ENCODE measurements around the gene THAP4. TPM values are rescaled to one million over a fixed set of nuclear protein-coding genes. Genes with fewer than 3 reads are reported as not detected.

Gene THAP4
- total and polyA plus RNA-seq, 2 of the 13 experiments (the other 11 are each of a cell fraction or from before 2014, with no cell fraction given): 59.7 to 75.7 TPM

DNA sequence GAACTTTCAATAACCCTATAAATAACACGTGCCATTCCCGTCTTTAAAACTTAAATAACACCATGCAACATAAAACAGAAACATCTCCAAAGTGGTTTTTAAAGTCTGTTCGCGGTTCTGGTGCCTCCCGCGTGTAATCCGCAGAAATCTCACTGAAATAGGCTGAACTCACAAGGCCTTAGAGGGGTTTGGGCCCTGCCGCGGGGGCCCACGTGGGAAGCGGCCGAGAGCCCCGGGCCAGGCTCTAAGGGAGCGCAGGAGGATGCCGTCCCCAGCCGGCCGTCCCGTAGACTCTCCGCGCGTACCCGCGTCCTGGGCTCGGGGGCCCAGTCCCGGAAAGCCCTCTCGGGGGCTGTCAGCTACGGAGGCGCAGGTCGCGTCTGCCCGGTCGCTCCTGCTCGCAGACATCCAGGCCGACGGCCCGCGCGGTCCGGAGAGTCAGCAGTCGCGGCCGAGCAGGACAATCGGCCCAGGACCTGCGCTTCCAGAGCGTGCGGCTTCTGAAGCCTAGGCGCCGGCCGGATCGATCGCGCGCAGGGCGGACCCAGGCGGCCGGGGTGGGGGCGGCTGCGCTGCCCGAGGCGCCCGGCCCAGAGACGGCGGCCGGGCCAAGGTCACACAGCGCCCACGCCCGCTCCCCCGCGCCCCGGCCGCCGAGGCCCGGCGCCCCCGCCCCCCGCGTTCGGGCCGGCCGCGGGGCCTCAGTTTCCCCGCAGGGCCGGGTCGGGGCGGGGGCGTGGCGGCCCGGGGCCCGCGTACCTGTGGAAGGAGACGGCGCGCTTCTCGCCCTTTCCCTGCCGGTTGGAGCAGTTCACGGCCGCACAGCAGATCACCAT lies 558 bp downstream of the THAP4 start (continued):
- TF ChIP-seq, protein P1, sequence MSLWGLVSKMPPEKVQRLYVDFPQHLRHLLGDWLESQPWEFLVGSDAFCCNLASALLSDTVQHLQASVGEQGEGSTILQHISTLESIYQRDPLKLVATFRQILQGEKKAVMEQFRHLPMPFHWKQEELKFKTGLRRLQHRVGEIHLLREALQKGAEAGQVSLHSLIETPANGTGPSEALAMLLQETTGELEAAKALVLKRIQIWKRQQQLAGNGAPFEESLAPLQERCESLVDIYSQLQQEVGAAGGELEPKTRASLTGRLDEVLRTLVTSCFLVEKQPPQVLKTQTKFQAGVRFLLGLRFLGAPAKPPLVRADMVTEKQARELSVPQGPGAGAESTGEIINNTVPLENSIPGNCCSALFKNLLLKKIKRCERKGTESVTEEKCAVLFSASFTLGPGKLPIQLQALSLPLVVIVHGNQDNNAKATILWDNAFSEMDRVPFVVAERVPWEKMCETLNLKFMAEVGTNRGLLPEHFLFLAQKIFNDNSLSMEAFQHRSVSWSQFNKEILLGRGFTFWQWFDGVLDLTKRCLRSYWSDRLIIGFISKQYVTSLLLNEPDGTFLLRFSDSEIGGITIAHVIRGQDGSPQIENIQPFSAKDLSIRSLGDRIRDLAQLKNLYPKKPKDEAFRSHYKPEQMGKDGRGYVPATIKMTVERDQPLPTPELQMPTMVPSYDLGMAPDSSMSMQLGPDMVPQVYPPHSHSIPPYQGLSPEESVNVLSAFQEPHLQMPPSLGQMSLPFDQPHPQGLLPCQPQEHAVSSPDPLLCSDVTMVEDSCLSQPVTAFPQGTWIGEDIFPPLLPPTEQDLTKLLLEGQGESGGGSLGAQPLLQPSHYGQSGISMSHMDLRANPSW (CRISPR knock-in tag; IDR thresholded peaks at IDR 0.05; ENCODE audit: borderline replicate concordance): no peak
- TF ChIP-seq ZNF530 (CRISPR knock-in tag; IDR thresholded peaks at IDR 0.05; ENCODE audit: low read depth) (no peak; the same call in 1 of the 2 replicates), ZNF430 (CRISPR knock-in tag; IDR thresholded peaks at IDR 0.05) (peak; percentile 72; the same call in 1 of the 2 replicates), ARHGAP35 (CRISPR knock-in tag; IDR thresholded peaks at IDR 0.05; ENCODE audit: borderline replicate concordance) (peak; percentile 79), NFRKB (IDR thresholded peaks at IDR 0.05) (no peak), DPF2 (CRISPR knock-in tag; IDR thresholded peaks at IDR 0.05; ENCODE audit: borderline replicate concordance, low read depth) (no peak), KMT2B (CRISPR knock-in tag; IDR thresholded peaks at IDR 0.05) (peak; percentile 73), RFX3 (CRISPR knock-in tag; IDR thresholded peaks at IDR 0.05) (no peak), CBFB (CRISPR knock-in tag; IDR thresholded peaks at IDR 0.05) (peak; percentile 68; the same call in 1 of the 2 replicates), IRX3 (CRISPR knock-in tag; IDR thresholded peaks at IDR 0.05; ENCODE audit: borderline replicate concordance, low read depth) (0 out of 2 replicates have a peak, but pooled peaks have one; percentile 59), ZKSCAN1 (IDR thresholded peaks at IDR 0.05; ENCODE audit: low read length) (no peak), TCF7 (IDR thresholded peaks at IDR 0.05; ENCODE audit: low read depth) (no peak), TGIF2 (CRISPR knock-in tag; IDR thresholded peaks at IDR 0.05) (peak; percentile 78), ZNF101 (CRISPR knock-in tag; IDR thresholded peaks at IDR 0.05; ENCODE audit: borderline replicate concordance, low read depth) (no peak), TARDBP (CRISPR knock-in tag; IDR thresholded peaks at IDR 0.05) (no peak), ZNF160 (CRISPR knock-in tag; IDR thresholded peaks at IDR 0.05) (peak; percentile 69; the same call in 1 of the 2 replicates), ZSCAN29 (CRISPR knock-in tag; conservative IDR thresholded peaks at IDR 0.05) (no peak), RARA (CRISPR knock-in tag; IDR thresholded peaks at IDR 0.05) (0 out of 2 replicates have a peak, but pooled peaks have one; percentile 18), SALL2 (CRISPR knock-in tag; IDR thresholded peaks at IDR 0.05) (no peak)
- TF ChIP-seq, protein P2, sequence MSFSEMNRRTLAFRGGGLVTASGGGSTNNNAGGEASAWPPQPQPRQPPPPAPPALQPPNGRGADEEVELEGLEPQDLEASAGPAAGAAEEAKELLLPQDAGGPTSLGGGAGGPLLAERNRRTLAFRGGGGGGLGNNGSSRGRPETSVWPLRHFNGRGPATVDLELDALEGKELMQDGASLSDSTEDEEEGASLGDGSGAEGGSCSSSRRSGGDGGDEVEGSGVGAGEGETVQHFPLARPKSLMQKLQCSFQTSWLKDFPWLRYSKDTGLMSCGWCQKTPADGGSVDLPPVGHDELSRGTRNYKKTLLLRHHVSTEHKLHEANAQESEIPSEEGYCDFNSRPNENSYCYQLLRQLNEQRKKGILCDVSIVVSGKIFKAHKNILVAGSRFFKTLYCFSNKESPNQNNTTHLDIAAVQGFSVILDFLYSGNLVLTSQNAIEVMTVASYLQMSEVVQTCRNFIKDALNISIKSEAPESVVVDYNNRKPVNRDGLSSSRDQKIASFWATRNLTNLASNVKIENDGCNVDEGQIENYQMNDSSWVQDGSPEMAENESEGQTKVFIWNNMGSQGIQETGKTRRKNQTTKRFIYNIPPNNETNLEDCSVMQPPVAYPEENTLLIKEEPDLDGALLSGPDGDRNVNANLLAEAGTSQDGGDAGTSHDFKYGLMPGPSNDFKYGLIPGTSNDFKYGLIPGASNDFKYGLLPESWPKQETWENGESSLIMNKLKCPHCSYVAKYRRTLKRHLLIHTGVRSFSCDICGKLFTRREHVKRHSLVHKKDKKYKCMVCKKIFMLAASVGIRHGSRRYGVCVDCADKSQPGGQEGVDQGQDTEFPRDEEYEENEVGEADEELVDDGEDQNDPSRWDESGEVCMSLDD (CRISPR knock-in tag; IDR thresholded peaks at IDR 0.05; ENCODE audit: borderline replicate concordance): no peak
- TF ChIP-seq, protein P3, sequence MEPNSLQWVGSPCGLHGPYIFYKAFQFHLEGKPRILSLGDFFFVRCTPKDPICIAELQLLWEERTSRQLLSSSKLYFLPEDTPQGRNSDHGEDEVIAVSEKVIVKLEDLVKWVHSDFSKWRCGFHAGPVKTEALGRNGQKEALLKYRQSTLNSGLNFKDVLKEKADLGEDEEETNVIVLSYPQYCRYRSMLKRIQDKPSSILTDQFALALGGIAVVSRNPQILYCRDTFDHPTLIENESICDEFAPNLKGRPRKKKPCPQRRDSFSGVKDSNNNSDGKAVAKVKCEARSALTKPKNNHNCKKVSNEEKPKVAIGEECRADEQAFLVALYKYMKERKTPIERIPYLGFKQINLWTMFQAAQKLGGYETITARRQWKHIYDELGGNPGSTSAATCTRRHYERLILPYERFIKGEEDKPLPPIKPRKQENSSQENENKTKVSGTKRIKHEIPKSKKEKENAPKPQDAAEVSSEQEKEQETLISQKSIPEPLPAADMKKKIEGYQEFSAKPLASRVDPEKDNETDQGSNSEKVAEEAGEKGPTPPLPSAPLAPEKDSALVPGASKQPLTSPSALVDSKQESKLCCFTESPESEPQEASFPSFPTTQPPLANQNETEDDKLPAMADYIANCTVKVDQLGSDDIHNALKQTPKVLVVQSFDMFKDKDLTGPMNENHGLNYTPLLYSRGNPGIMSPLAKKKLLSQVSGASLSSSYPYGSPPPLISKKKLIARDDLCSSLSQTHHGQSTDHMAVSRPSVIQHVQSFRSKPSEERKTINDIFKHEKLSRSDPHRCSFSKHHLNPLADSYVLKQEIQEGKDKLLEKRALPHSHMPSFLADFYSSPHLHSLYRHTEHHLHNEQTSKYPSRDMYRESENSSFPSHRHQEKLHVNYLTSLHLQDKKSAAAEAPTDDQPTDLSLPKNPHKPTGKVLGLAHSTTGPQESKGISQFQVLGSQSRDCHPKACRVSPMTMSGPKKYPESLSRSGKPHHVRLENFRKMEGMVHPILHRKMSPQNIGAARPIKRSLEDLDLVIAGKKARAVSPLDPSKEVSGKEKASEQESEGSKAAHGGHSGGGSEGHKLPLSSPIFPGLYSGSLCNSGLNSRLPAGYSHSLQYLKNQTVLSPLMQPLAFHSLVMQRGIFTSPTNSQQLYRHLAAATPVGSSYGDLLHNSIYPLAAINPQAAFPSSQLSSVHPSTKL (CRISPR knock-in tag; IDR thresholded peaks at IDR 0.05): no peak; the same call in 1 of the 2 replicates
